Measurements from ENCODE around the gene GALNT10. TPM values are rescaled to one million over a fixed set of nuclear protein-coding genes. Genes with fewer than 3 reads are reported as not detected.

The GALNT10 gene
- total RNA-seq, 2 experiments from 2014 or later: 12.9 to 15.2 TPM

DNA sequence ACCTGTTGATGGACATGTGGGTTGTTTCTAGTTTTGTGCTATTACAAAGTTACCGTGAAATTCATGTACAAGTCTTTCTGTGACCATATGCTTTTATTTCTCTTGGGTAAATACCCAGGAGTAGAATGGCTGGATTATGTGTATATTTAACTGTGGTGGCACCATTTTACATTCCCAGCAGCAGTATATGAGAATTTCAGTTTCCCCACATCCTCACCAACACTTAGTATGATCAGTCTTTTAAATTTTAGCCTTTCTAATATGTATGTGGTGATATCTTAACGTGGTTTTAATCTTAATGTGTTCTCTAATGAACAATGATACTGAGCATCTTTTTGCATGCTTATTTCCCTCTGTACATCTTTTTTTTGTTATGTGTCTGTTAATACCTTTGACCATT is 36.6 kb downstream of the GALNT10 start:
- intact Hi-C loops (cut with micrococcal nuclease): no loop called here
- ChIA-PET POLR2A (no interaction called here), CTCF (interaction anchor here (1.5 kb wide), 1 partner anchor 37 kb away, joined by 7 read pairs; the partner anchor contains the start of gene GALNT10)
- Mint-ChIP-seq H3K4me1 (ENCODE audit: low read depth) (peaks cover 24% of the 10 kb centered on the region), H3K4me3 (no peak overlapping the region), H3K36me3 (ENCODE audit: low read depth) (peaks cover 21% of the 10 kb centered on the region), H3K27ac (no peak overlapping the region), H3K9me3 (peaks cover 13% of the 10 kb centered on the region), H3K27me3 (no peaks in the 10 kb centered on the region)
- ATAC-seq (no peak), DNase-seq (no peak)
- no peak for TF ChIP-seq CTCF (IDR thresholded peaks at IDR 0.05)

DNA sequence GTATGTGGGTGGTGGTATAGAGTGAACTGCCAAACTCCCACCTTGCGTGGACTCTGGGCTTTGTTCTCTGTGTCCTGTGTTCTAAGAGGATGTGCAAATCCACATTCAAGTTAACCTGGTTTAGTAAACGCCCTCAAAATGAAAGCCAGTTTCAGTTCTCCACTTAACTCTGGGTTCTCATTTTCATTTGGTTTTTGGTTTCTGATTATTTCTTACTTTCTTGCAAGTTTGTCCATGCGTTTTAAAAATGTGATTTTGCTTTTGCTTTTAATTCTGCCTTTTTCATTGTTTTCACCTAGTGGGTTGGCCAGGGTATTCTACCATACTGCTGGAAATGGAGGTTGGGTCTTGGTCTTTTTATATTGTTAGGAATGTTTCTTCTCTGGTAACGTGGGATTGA is 38.2 kb downstream of the GALNT10 start:
- ChIA-PET POLR2A (no interaction called here), CTCF (no interaction called here)
- H3K4me3 Mint-ChIP-seq: no peak overlapping the region
- no peak for DNase-seq
- H3K27me3 Mint-ChIP-seq: no peaks in the 10 kb centered on the region
- peaks cover 21% of the 10 kb centered on the region for H3K36me3 Mint-ChIP-seq (ENCODE audit: low read depth)
- intact Hi-C loops (cut with micrococcal nuclease): no loop called here
- peaks cover 13% of the 10 kb centered on the region for H3K9me3 Mint-ChIP-seq
- no peak for ATAC-seq
- H3K27ac Mint-ChIP-seq: peak overlapping the region; percentile 11
- peaks cover 23% of the 10 kb centered on the region for H3K4me1 Mint-ChIP-seq (ENCODE audit: low read depth)
- TF ChIP-seq CTCF (IDR thresholded peaks at IDR 0.05): no peak

DNA sequence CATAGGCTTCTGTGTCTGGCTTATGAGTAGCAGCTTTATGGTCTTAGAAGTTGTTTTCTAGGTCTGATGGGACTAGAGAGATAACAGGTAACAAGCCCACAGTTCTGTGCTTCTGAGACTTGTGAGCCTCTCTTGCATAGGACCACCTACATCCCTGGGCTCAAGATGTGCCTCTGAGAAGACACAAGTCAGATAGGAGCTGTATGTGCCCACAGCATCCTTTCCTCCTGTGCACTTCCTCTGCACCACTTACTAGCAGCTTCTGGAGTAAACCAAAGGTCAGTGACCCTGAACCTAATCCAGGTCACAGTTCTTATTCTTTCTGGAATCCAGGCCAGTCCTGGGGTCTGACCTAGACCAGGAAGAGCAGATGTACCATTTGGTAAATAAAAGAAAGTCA is 40.0 kb downstream of the GALNT10 start:
- ChIA-PET POLR2A (interaction anchor here (0.9 kb wide), 1 partner anchor 9 kb away, joined by 4 read pairs; no protein-coding TSS in a partner anchor), CTCF (interaction anchor here (1.5 kb wide), 2 partner anchors 158 to 174 kb away, joined by 3 to 4 read pairs; no protein-coding TSS in a partner anchor)
- ATAC-seq (no peak), DNase-seq (no peak)
- Mint-ChIP-seq H3K36me3 (ENCODE audit: low read depth) (peaks cover 20% of the 10 kb centered on the region), H3K4me3 (no peak overlapping the region), H3K9me3 (peaks cover 13% of the 10 kb centered on the region), H3K27me3 (no peaks in the 10 kb centered on the region), H3K4me1 (ENCODE audit: low read depth) (peaks cover 27% of the 10 kb centered on the region), H3K27ac (no peak overlapping the region)
- intact Hi-C loops (cut with micrococcal nuclease): no loop called here
- no peak for TF ChIP-seq CTCF (IDR thresholded peaks at IDR 0.05)

- H3K27ac Mint-ChIP-seq: no peak overlapping the region
These were observed 44.0 kb downstream of the GALNT10 start for GRCh38 chr5:154234551-154234950.

More at GRCh38 chr5:154234551-154234950, 44.0 kb downstream of the GALNT10 start:
- ChIA-PET POLR2A (no interaction called here), CTCF (interaction anchor here (3.0 kb wide), 1 partner anchor 162 kb away, joined by 16 read pairs; no protein-coding TSS in a partner anchor)
- H3K9me3 Mint-ChIP-seq: no peaks in the 10 kb centered on the region
- H3K27me3 Mint-ChIP-seq: no peaks in the 10 kb centered on the region
- H3K4me3 Mint-ChIP-seq: no peak overlapping the region
- H3K36me3 Mint-ChIP-seq (ENCODE audit: low read depth): no peaks in the 10 kb centered on the region
- no peak for TF ChIP-seq CTCF (IDR thresholded peaks at IDR 0.05)
- peaks cover 31% of the 10 kb centered on the region for H3K4me1 Mint-ChIP-seq (ENCODE audit: low read depth)
- intact Hi-C loops (cut with micrococcal nuclease): no loop called here
- no peak for DNase-seq
- no peak for ATAC-seq

All from activated CD8-positive, alpha-beta T cell treated with anti-CD3 and anti-CD28 coated beads for 36 hours (primary cell).